Activated CD4-positive, alpha-beta T cell treated with anti-CD3 and anti-CD28 coated beads, Interleukin-2, amount 50 U/mL, for 16 hours (primary cell): ENCODE measurements around the gene PSMB10.
A peak's percentile ranks its signal among the peaks of the same experiment; 100 is the strongest.
"Not testable (repeated sequence)": the region's sequence is repeated elsewhere in the genome, so short reads cannot be mapped to it uniquely, and the experiment has no call there.

ENCODE experiments used
- DNase-seq: peaks from one replicate; pipeline ENCODE4 v3.0.0-alpha.2; 2020

The PSMB10 gene

GRCh38 chr16:67924140-67924906, 12.3 kb downstream of the PSMB10 start:
- DNase-seq, result no peak

- no peak for DNase-seq
These were observed 13.1 kb downstream of the PSMB10 start for GRCh38 chr16:67923414-67924116.

- DNase-seq, result no peak
These were observed 13.9 kb downstream of the PSMB10 start for GRCh38 chr16:67922740-67923139.

GRCh38 chr16:67922221-67922620, 14.4 kb downstream of the PSMB10 start:
- DNase-seq, result no peak

GRCh38 chr16:67919622-67920221, 16.9 kb downstream of the PSMB10 start:
- DNase-seq, result no peak

GRCh38 chr16:67917852-67918236, 18.8 kb downstream of the PSMB10 start:
- peak; percentile 86 for DNase-seq

- no peak for DNase-seq
These were observed 19.4 kb downstream of the PSMB10 start for GRCh38 chr16:67917140-67917851.

GRCh38 chr16:67915831-67916723, 20.6 kb downstream of the PSMB10 start:
- no peak for DNase-seq

GRCh38 chr16:67915496-67915769, 21.2 kb downstream of the PSMB10 start:
- not testable (repeated sequence) for DNase-seq

GRCh38 chr16:67914758-67915495, 21.7 kb downstream of the PSMB10 start:
- no peak for DNase-seq

- DNase-seq, result peak; percentile 41
These were observed 26.5 kb downstream of the PSMB10 start for GRCh38 chr16:67910158-67910557.

- no peak for DNase-seq
These were observed 27.5 kb downstream of the PSMB10 start for GRCh38 chr16:67909056-67909742.

- DNase-seq, result no peak
These were observed 29.1 kb downstream of the PSMB10 start for GRCh38 chr16:67907397-67908180.

- no peak for DNase-seq
These were observed 33.8 kb downstream of the PSMB10 start for GRCh38 chr16:67902831-67903230.

- no peak for DNase-seq
These were observed 34.9 kb downstream of the PSMB10 start for GRCh38 chr16:67901734-67902133.

- DNase-seq, result no peak
These were observed 39.4 kb downstream of the PSMB10 start for GRCh38 chr16:67897231-67897630.

- DNase-seq, result peak; percentile 14
These were observed 42.8 kb downstream of the PSMB10 start for GRCh38 chr16:67893743-67894399.

GRCh38 chr16:67892899-67893742, 43.5 kb downstream of the PSMB10 start, which contains the start of gene PSKH1:
PSKH1 (plus strand) TSS chr16:67893254; CDS start chr16:67908750, 15,496 bp downstream.
- peak; percentile 98 for DNase-seq

GRCh38 chr16:67892375-67892774, 44.3 kb downstream of the PSMB10 start:
- DNase-seq, result no peak
